Iris pigment epithelial cell (primary cell): Measurements from ENCODE around the gene FOXK2.

Experiments used
- DNase-seq: peaks from one replicate; pipeline ENCODE4 v3.0.0-alpha.2; 2011; ENCODE audit warnings: low read depth

Gene FOXK2

DNA sequence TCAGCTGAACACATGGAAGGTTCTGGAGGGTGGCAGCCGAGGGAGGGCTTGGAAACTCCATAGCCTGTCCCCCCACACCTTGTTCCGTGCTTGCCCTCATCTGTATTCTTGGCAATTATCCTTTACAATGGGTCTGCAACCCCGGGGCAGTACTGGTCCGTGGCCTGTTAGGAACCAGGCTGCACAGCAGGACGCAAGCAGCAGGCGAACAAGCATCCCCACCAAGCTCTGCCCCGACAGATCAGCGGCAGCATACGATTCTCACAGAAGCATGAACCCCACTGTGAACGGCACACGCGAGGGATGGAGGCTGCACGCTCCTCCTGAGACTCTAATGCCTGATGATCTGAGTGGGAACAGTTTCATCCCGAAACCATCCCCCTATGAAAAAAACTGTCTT lies 122.5 kb downstream of the FOXK2 start:
- no peak for DNase-seq

DNA sequence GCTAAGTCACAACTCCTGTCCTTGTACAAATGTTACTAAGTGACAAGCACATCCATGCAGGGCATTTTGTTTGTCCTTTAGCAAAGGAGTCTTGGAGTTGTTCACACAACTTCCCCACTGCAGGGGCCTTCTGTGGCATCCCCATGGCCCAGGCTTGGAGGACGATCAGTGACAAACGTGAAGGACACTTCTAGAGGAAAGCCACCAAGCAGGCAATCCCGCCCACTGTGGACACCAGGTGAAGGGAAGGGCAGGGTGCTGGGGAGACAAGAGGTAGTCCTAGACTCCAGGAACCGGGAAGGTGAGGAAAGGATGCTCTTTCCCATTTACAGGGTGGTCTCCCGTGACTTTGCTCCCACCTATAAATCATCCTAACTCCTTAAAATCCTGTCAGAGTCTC lies 124.6 kb downstream of the FOXK2 start:
- no peak for DNase-seq

DNA sequence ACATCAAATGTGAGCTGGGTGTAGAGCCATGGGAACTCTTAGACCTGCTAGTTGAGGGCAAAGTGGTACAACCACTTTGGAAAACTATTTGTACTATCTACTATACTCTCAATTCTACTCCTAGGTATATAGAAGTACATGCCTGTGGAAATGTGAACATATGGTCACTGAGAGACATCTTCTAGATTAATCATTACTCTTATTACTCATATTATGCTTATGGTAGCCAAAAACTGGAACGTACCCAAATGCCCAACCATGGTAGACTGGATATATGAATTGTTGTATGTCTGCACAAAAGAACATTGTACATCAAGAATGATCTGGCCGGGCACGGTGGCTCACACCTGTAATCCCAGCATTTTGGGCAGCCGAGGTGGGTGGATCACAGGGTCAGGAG lies 126.0 kb downstream of the FOXK2 start:
- DNase-seq: peak; percentile 15

DNA sequence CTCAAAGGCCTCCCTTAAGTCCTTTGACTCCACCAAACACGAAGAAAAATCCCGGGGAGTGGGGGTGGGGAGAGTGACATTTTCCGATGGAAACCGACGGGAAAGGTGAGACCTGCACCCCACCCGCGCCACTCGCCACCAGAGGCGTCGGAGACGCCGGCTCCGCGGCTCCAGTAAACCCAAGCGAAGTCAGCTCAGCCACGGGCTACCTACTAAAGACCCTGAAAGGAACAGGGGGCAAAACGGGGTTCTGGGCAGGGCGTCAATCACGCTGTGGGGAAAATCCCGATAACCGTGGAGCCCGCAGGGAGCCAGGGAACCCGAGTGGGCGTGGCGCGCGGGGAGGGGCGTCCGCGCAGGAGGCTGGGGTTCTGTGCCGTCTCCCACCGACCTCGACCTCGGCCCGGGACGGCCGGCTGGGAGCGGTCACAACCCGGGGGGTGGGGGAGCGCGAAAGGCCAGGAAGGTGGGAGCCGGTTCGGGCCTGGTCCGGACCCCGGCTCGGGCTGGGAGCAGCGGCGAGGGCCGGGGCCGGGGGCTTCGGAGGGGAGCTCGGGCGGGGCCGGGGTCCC lies 128.1 kb downstream of the FOXK2 start:
- no peak for DNase-seq

DNA sequence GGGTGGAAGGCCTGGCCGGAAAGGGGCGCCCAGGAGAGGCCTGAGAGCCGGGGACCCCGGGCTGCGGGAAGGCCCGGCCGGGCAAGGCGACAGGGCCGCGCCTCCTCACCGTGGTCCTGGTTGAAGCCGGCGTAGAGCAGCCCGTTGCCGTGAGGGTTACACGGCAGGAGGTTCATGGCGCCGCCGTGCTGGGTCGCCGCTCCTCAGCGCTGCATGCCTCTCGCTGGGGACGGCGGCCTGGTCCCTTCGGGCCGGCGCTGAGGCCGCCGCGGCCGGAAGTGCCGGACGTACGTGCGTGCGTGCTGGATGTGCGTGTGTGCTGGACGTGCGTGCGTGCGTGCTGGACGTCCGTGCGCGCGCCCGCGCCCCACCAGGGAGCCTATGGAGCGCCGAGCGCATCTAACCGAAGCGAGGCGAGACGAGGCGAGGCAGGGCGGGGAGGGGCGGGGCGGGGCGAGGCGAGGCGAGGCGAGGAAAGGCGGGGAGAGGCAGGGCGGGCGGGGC lies 128.7 kb downstream of the FOXK2 start, which contains the start of gene WDR45B:
TSS of gene WDR45B (minus strand) at position 280 of the 504 bp plus-strand sequence. CDS start at position 176, 104 bp downstream.
- DNase-seq: peak; percentile 99

DNA sequence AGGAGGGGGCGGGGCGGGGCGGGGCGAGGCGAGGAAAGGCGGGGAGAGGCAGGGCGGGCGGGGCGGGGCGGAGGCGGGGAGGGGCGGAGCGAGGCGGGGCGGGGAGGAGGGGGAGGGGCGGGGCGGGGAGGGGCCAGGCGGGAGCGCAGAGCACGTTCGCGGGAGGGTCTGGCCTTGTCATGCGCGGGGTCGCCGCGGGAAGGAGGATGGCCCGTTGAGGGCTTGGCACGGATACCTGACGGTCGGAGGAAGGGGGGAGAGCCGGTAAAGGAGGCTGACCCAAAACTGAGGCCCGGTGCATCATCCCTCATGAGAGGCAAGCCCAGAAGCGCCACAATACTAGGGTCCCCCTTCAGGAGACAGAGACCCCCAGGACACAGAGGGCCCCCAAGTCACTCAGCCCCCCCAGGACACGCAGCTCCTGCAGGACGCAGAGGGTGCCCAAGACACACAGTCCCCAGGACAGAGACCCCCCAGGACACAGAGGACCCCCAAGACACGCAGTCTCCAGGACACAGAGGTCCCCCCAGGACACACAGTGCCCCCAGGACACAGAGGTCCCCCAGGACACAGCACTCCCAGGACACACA lies 129.3 kb downstream of the FOXK2 start:
- DNase-seq: no peak

DNA sequence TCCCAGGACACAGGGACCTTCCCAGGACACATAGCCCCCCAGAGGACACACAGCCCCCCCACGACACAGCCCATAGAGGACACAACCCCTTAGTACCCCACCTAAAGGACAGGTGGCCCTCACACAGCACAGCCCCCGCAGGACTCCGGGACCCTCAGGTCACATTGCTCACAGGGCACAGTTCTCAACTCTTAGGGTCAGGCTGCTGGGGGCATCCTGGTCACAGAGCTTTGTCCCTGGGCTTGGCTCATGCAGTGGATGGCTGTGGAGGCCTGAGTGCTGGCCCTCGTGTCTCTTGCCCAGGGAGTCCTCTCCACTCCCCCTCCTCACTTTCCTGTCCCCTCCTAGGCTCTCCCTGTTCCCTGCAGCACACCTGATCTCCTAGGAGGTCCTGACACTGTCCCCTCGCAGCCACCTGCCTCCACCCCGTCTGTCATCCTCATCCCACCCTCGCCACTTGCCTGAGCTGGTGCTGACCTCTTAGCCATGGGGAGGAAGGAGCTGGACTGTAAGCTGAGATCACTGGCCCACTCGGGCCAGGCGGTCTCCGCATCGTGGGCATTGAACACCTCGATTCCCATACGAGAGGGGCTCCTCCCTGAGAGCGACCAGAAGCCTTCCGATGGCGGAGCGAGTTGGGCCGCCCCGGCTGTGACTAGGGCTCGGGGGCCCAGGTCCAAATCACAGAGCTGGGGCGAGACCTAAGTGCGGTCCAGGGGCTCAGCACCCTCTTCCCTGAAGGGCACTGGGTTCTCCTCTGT lies 130.1 kb downstream of the FOXK2 start:
- DNase-seq: no peak

DNA sequence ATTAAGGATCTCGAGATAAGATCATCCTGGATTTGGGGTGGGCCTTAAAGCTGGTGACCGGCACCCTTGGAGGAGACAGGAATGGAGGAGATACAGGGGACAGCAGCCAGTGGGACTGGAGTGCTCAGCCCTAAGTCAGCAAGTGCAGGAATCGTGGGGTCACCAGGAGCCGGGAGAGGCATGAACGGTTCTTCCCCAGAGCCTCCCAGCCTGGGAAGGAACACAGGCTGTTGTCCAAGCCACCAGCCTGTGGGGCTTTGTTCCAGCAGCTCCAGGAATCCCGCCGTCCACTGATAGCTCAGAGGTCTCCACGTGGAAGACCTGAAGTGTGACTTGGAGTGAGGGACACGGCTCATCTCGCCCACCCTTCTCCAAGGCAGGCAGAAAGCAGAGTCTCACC lies 131.2 kb downstream of the FOXK2 start:
- no peak for DNase-seq

DNA sequence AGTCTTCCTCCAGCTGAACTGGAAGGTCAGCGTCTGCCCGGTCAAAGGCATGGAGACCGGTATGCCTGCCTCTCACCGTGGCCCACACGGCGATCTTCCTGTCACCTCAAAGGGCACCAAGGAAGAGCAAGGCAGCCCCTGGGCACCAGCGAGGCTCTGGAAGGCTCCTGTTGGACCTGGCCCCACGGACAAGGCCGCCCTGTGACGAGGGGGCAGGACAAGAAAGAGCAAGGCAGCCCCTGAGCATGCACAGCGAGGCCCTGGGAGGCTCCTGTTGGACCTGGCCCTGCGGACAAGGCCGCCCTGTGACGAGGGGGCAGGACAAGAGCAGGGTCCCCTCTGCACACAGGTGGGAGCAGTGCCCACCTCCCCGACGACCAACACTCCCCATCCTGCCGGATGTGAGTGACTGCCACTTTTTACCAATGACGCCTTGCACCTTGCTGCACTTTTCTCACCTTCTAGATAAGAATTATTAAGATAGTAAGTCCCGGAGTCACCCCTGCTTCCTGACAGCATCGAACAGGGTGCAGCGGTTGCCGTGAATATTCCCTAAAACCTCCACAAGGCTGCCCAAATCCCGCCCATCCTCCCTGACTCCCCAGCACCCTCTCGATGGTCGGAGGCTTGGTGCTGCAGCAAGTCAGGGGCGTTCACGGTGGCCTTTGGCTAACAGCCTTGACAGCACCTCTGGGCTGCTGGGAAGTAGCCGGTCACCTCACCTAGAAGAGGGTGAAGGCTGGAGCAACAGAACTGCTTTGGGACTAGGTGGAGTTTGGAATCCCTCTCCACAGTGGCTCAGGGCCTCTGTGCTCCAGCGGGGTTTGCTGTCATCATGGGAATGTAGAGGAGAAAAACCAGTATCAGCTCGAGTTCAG lies 134.4 kb downstream of the FOXK2 start:
- no peak for DNase-seq
